Thoracic aorta (tissue), 2 donors: Measurements from ENCODE around the gene KCNV2. TPM values are rescaled to one million over a fixed set of nuclear protein-coding genes. Genes with fewer than 3 reads are reported as not detected.

Experiments
- ATAC-seq: fragments of 150-250 bp; one replicate; pipeline ENCODE4 v1.8.0; 2017; ENCODE audit warnings: low read depth; ENCODE audit not compliant: insufficient number of reproducible peaks, low FRiP score
- DNase-seq: peaks from one replicate; pipeline ENCODE4 v3.0.0-alpha.2; 2020; ENCODE audit warnings: low spot score
- H3K27ac ChIP-seq, 2 donors: fragments of 200-600 bp; sonication (generic); 1 replicate in 1 of 2; 2 replicates in 1 of 2; pipeline ENCODE4 v1.5.1; 2016; ENCODE audit warnings: mild to moderate bottlenecking in 2 of 2, moderate library complexity in 2 of 2
- H3K27me3 ChIP-seq: fragments of 200-600 bp; sonication (generic); replicated peaks from 2 replicates; pipeline ENCODE4 v1.6.0; 2016; ENCODE audit warnings: mild to moderate bottlenecking; ENCODE audit not compliant: insufficient read depth
- H3K36me3 ChIP-seq: fragments of 200-600 bp; sonication (generic); one replicate; pipeline ENCODE4 v1.5.1; 2016
- H3K4me1 ChIP-seq, 2 donors: fragments of 200-600 bp; sonication (generic); 1 replicate in 1 of 2; 2 replicates in 1 of 2; pipeline versions ENCODE4 v1.5.1 to v1.6.0; 2016; ENCODE audit warnings: low read depth in 2 of 2, mild to moderate bottlenecking in 1 of 2; ENCODE audit not compliant: control insufficient read depth in 1 of 2
- H3K4me3 ChIP-seq: fragments of 200-600 bp; sonication (generic); 2 replicates; pipeline ENCODE4 v1.5.1; 2016; ENCODE audit warnings: mild to moderate bottlenecking
- H3K9me3 ChIP-seq: fragments of 200-600 bp; sonication (generic); 2 replicates; pipeline ENCODE4 v1.5.1; 2016
- total RNA-seq, 2 donors: library from RNA; depleted of rRNA; stranded (reverse); fragments of >200 nt; gene quantifications; one replicate each; pipeline versions ENCODE4 v1.1.0 to v1.2.3, GENCODE V29; 2016
- TF ChIP-seq, protein P1 (sequence below): fragments of 200-600 bp; sonication (generic); IDR thresholded peaks from one replicate; pipeline ENCODE4 v1.5.1; 2019; ENCODE audit warnings: antibody characterized with exemption

KCNV2 gene
- total RNA-seq, 2 donors from 2014 or later: not detected

- Histone ChIP-seq H3K4me1 (peaks cover 0 to 21% of the 10 kb centered on the region in 2 donors), H3K36me3 (no peaks in the 10 kb centered on the region), H3K4me3 (no peak overlapping the region), H3K27me3 (no peaks in the 10 kb centered on the region), H3K27ac (peak overlapping the region in 1 of 2 donors; percentile 43), H3K9me3 (no peaks in the 10 kb centered on the region)
- ATAC-seq (no peak), DNase-seq (no peak)
- TF ChIP-seq, protein P1, sequence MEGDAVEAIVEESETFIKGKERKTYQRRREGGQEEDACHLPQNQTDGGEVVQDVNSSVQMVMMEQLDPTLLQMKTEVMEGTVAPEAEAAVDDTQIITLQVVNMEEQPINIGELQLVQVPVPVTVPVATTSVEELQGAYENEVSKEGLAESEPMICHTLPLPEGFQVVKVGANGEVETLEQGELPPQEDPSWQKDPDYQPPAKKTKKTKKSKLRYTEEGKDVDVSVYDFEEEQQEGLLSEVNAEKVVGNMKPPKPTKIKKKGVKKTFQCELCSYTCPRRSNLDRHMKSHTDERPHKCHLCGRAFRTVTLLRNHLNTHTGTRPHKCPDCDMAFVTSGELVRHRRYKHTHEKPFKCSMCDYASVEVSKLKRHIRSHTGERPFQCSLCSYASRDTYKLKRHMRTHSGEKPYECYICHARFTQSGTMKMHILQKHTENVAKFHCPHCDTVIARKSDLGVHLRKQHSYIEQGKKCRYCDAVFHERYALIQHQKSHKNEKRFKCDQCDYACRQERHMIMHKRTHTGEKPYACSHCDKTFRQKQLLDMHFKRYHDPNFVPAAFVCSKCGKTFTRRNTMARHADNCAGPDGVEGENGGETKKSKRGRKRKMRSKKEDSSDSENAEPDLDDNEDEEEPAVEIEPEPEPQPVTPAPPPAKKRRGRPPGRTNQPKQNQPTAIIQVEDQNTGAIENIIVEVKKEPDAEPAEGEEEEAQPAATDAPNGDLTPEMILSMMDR: no peak
Observed at GRCh38 chr9:2725126-2725525, 7.8 kb downstream of the KCNV2 start.

- DNase-seq: no peak
- H3K4me3 ChIP-seq: no peak overlapping the region
- H3K36me3 ChIP-seq: no peaks in the 10 kb centered on the region
- peaks cover 0 to 22% of the 10 kb centered on the region in 2 donors for H3K4me1 ChIP-seq
- no peaks in the 10 kb centered on the region for H3K27me3 ChIP-seq
- ATAC-seq: no peak
- TF ChIP-seq, protein P1: no peak
- H3K9me3 ChIP-seq: no peaks in the 10 kb centered on the region
- H3K27ac ChIP-seq: peak overlapping the region; percentile 33 to 43
Observed at GRCh38 chr9:2725898-2726649, 8.8 kb downstream of the KCNV2 start.

GRCh38 chr9:2726650-2727340, 9.5 kb downstream of the KCNV2 start:
- ATAC-seq: no peak
- peak overlapping the region; percentile 33 to 43 for H3K27ac ChIP-seq

GRCh38 chr9:2727374-2727773, 10.1 kb downstream of the KCNV2 start:
- H3K4me3 ChIP-seq: no peak overlapping the region
- peaks cover 0 to 22% of the 10 kb centered on the region in 2 donors for H3K4me1 ChIP-seq
- ATAC-seq (no peak), DNase-seq (no peak)
- no peaks in the 10 kb centered on the region for H3K27me3 ChIP-seq
- H3K36me3 ChIP-seq: no peaks in the 10 kb centered on the region
- H3K27ac ChIP-seq: no peak overlapping the region
- H3K9me3 ChIP-seq: no peaks in the 10 kb centered on the region
- TF ChIP-seq, protein P1: no peak

More at GRCh38 chr9:2726650-2727340, 9.5 kb downstream of the KCNV2 start:
- DNase-seq: no peak
- TF ChIP-seq, protein P1: no peak
- peaks cover 0 to 22% of the 10 kb centered on the region in 2 donors for H3K4me1 ChIP-seq
- H3K27me3 ChIP-seq: no peaks in the 10 kb centered on the region
- no peaks in the 10 kb centered on the region for H3K36me3 ChIP-seq
- H3K9me3 ChIP-seq: no peaks in the 10 kb centered on the region
- no peak overlapping the region for H3K4me3 ChIP-seq

- TF ChIP-seq, protein P1: peak; percentile 43
- Histone ChIP-seq H3K4me3 (no peak overlapping the region), H3K36me3 (no peaks in the 10 kb centered on the region), H3K27me3 (no peaks in the 10 kb centered on the region), H3K9me3 (no peaks in the 10 kb centered on the region), H3K4me1 (peaks cover 0 to 22% of the 10 kb centered on the region in 2 donors), H3K27ac (peak overlapping the region in 1 of 2 donors; percentile 17)
- no peak for DNase-seq
- ATAC-seq: no peak
Observed at GRCh38 chr9:2727966-2728613, 10.8 kb downstream of the KCNV2 start.
